Esophagus squamous epithelium (tissue), 4 donors: Measurements from ENCODE around the gene PSMG3.

Experiments
- CTCF ChIP-seq, 6 experiments: fragments of 450-650 bp in 4 of 6; fragments of 200-600 bp in 2 of 6; sonication (generic) in 2 of 6; IDR thresholded peaks; one replicate each; pipeline ENCODE4 v1.5.1; 2016 to 2019; ENCODE audit warnings: antibody characterized with exemption in 6 of 6, mild to moderate bottlenecking in 4 of 6, moderate library complexity in 4 of 6
- POLR2A ChIP-seq, 4 donors: fragments of 450-650 bp; IDR thresholded peaks; one replicate each; pipeline ENCODE4 v1.6.1; 2017; ENCODE audit warnings: antibody characterized with exemption in 4 of 4, mild to moderate bottlenecking in 4 of 4, moderate library complexity in 3 of 4

DNA sequence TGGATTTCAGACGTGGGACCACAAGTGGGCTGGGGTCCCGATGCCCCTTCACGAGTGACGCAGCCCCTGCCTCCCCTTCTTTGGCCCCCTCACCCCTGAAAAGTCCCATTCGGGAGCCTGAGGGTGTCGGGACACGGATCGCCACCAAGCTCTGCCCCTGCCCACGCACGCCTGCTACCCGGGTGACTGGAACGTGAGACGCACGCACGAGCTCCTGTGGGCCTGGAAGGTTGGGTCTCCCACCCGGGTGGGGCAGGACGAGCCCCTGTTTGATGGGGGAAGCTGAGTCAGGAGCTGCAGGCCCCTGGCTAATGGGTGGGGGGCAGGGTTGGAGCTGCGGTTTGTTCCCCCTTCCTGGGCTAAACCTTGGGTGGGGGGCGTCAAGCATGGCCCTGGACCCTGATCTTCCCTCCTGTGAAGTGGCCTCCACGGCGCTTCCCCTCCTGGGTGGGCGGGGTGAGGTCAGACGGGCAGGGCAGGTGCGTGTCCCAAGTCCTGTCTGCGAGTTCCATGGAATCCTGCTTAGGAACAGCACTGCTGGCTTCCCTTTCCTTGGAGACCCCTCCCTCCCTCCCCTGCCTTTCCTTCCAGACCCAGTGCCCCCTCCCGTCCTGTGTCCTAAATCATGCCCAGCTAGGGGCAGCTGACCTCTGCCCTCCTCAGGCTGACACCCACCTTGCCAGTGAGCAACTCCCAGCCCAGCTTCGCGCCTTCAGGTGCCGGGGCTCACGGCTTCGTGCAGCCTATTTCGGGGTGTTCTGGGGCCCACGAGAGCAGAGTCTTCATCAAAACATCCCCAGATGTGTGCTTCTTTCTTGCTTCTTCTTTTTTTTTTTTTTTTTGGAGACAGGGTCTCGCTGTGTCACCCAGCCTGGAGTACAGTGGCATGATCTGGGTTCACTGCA, 8.5 kb downstream of the PSMG3 start:
- no peak for TF ChIP-seq POLR2A (IDR thresholded peaks at IDR 0.05)
- no peak for TF ChIP-seq CTCF (IDR thresholded peaks at IDR 0.05)
